A673 (cell line): Measurements from ENCODE around the gene CNNM3.

Experiments used
- EZH2 ChIP-seq: fragments of 200-600 bp; sonication (generic); IDR thresholded peaks from 2 replicates; pipeline ENCODE4 v1.6.1; 2017; ENCODE audit warnings: borderline replicate concordance, low read depth, mild to moderate bottlenecking, mixed read lengths, antibody characterized with exemption, low read length; ENCODE audit not compliant: poor library complexity, severe bottlenecking
- TF ChIP-seq, protein P1 (sequence below): fragments of 300-800, 200-600 bp; sonication (generic); conservative IDR thresholded peaks from 2 replicates; pipeline ENCODE4 v1.5.1; 2017; ENCODE audit warnings: low read depth, mild to moderate bottlenecking, antibody characterized with exemption, low read length, moderate library complexity, mixed read lengths

DNA sequence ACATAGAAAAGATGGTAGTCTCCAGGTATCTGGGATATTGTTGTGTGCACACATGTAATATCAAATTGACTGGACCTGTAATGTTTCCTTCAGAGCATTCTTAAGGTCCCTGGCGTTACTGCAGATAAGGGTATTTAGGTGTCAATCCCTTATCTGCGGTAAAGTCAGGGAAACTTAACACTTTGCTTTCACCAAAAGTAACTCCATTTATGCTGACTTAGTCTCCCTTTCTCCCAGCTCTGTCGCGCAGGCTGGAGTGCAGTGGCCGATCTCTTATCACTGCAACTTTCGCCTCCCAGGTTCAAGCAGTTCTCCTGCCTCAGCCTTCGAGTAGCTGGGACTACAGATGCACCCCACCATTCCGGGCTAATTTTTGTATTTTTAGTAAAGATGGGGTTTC is 1.8 kb downstream of the CNNM3 start:
- TF ChIP-seq EZH2: no peak
- TF ChIP-seq, protein P1, sequence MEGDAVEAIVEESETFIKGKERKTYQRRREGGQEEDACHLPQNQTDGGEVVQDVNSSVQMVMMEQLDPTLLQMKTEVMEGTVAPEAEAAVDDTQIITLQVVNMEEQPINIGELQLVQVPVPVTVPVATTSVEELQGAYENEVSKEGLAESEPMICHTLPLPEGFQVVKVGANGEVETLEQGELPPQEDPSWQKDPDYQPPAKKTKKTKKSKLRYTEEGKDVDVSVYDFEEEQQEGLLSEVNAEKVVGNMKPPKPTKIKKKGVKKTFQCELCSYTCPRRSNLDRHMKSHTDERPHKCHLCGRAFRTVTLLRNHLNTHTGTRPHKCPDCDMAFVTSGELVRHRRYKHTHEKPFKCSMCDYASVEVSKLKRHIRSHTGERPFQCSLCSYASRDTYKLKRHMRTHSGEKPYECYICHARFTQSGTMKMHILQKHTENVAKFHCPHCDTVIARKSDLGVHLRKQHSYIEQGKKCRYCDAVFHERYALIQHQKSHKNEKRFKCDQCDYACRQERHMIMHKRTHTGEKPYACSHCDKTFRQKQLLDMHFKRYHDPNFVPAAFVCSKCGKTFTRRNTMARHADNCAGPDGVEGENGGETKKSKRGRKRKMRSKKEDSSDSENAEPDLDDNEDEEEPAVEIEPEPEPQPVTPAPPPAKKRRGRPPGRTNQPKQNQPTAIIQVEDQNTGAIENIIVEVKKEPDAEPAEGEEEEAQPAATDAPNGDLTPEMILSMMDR: no peak
